ENCODE measurements around the gene ZNF329.
A peak's percentile ranks its signal among the peaks of the same experiment; 100 is the strongest.

Gene ZNF329

GRCh38 chr19:58095328-58095727 is 55.3 kb downstream of the ZNF329 start:
- Histone ChIP-seq H3K4me1 (ENCODE audit: control insufficient read depth in 5 of 5, insufficient read depth in 5 of 5, low read length in 5 of 5) (peaks cover 5 to 17% (median 15%) of the 10 kb centered on the region in 5 donors), H3K9me3 (ENCODE audit: control insufficient read depth in 5 of 5, low read length in 5 of 5) (peaks cover 0 to 54% (median 31%) of the 10 kb centered on the region in 5 donors), H3K4me3 (ENCODE audit: low read depth in 1 of 5, low read length in 5 of 5) (peak overlapping the region in 1 of 5 donors; percentile 34), H3K9ac (ENCODE audit: low read length in 5 of 5) (no peak overlapping the region), H3K27me3 (ENCODE audit: control insufficient read depth in 5 of 5, insufficient read depth in 4 of 5, low read length in 5 of 5) (no peaks in the 10 kb centered on the region), H3K36me3 (ENCODE audit: control insufficient read depth in 5 of 5, insufficient read depth in 5 of 5, low read length in 5 of 5) (peaks cover 0 to 4% (median 0%) of the 10 kb centered on the region in 5 donors), H3K27ac (ENCODE audit: low read depth, low read length) (no peak overlapping the region)

- peaks cover 3 to 12% (median 8%) of the 10 kb centered on the region in 5 donors for H3K4me1 ChIP-seq (ENCODE audit: control insufficient read depth in 5 of 5, insufficient read depth in 5 of 5, low read length in 5 of 5)
- H3K27ac ChIP-seq (ENCODE audit: low read depth, low read length) = no peak overlapping the region
- H3K4me3 ChIP-seq (ENCODE audit: low read depth in 1 of 5, low read length in 5 of 5) = no peak overlapping the region
- H3K9ac ChIP-seq (ENCODE audit: low read length in 5 of 5) = no peak overlapping the region
- H3K27me3 ChIP-seq (ENCODE audit: control insufficient read depth in 5 of 5, insufficient read depth in 4 of 5, low read length in 5 of 5) = no peaks in the 10 kb centered on the region
- H3K9me3 ChIP-seq (ENCODE audit: control insufficient read depth in 5 of 5, low read length in 5 of 5) = peaks cover 0 to 53% (median 42%) of the 10 kb centered on the region in 5 donors
- peaks cover 0 to 9% (median 7%) of the 10 kb centered on the region in 5 donors for H3K36me3 ChIP-seq (ENCODE audit: control insufficient read depth in 5 of 5, insufficient read depth in 5 of 5, low read length in 5 of 5)
These were observed 57.5 kb downstream of the ZNF329 start for GRCh38 chr19:58093071-58093470.

DNA sequence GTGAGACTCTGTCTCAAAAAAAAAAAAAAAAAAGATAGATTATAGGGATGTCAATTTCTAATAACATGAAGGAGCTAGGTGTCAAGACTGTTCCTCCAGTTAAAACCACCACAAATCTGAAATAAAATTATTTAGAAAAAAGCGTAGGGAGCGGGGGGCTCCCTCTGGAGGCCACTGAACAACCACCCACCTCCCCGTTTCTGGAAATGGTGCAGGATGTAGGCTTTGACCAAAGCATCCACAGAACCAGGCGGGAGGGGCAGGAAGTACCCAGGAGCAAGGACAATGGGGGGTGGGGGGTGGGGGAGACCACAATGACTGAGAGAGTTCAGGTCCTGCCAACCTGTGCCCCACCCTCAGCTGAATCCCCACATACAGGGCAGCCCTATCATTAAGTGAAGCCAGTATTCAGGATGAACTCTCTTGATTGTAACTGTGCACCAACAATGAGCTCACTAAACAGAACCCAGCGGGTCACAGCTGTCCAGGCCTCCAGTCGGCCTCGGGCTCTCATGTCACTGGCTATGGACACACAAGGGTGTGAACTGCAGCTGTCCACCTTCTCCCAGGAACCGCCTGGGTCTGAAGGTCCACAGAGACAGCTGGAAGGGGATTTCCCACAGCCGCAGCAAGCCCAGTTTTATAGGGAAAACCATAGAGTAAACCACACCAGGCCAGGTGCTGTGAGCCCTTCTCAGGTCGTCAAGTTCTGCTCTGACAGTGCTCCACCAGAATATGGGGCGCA is 59.2 kb downstream of the ZNF329 start:
- Histone ChIP-seq H3K9me3 (ENCODE audit: control insufficient read depth in 5 of 5, low read length in 5 of 5) (peaks cover 0 to 60% (median 46%) of the 10 kb centered on the region in 5 donors), H3K4me1 (ENCODE audit: control insufficient read depth in 5 of 5, insufficient read depth in 5 of 5, low read length in 5 of 5) (peaks cover 0 to 2% (median 0%) of the 10 kb centered on the region in 5 donors), H3K4me3 (ENCODE audit: low read depth in 1 of 5, low read length in 5 of 5) (no peak overlapping the region), H3K27ac (ENCODE audit: low read depth, low read length) (no peak overlapping the region), H3K9ac (ENCODE audit: low read length in 5 of 5) (no peak overlapping the region), H3K36me3 (ENCODE audit: control insufficient read depth in 5 of 5, insufficient read depth in 5 of 5, low read length in 5 of 5) (peaks cover 0 to 21% (median 19%) of the 10 kb centered on the region in 5 donors), H3K27me3 (ENCODE audit: control insufficient read depth in 5 of 5, insufficient read depth in 4 of 5, low read length in 5 of 5) (no peaks in the 10 kb centered on the region)

DNA sequence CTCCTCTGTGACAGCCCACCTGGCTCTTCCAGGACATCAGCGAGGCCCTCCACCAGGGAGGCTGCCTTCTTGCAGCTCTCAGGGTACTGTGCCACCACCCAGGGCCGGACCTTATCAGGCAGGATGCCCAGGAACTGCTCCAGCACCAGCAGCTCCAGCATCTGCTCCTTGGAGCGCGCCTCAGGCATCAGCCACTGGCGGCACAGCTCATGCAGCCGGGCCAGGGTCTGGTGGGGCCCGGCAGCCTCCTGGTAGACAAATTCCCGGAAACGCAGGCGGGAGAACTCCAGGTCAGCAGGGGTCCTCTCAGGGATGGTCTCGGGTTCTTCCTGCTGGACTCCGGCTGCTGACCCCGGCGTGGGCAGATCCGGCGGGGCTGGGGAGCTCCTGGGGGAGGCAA is 60.7 kb downstream of the ZNF329 start:
- H3K9ac ChIP-seq (ENCODE audit: low read length in 5 of 5) = no peak overlapping the region
- peaks cover 0 to 60% (median 50%) of the 10 kb centered on the region in 5 donors for H3K9me3 ChIP-seq (ENCODE audit: control insufficient read depth in 5 of 5, low read length in 5 of 5)
- peaks cover 0 to 37% (median 35%) of the 10 kb centered on the region in 5 donors for H3K36me3 ChIP-seq (ENCODE audit: control insufficient read depth in 5 of 5, insufficient read depth in 5 of 5, low read length in 5 of 5)
- no peak overlapping the region for H3K27ac ChIP-seq (ENCODE audit: low read depth, low read length)
- no peak overlapping the region for H3K4me3 ChIP-seq (ENCODE audit: low read depth in 1 of 5, low read length in 5 of 5)
- no peaks in the 10 kb centered on the region for H3K27me3 ChIP-seq (ENCODE audit: control insufficient read depth in 5 of 5, insufficient read depth in 4 of 5, low read length in 5 of 5)
- peaks cover 0 to 2% (median 0%) of the 10 kb centered on the region in 5 donors for H3K4me1 ChIP-seq (ENCODE audit: control insufficient read depth in 5 of 5, insufficient read depth in 5 of 5, low read length in 5 of 5)

DNA sequence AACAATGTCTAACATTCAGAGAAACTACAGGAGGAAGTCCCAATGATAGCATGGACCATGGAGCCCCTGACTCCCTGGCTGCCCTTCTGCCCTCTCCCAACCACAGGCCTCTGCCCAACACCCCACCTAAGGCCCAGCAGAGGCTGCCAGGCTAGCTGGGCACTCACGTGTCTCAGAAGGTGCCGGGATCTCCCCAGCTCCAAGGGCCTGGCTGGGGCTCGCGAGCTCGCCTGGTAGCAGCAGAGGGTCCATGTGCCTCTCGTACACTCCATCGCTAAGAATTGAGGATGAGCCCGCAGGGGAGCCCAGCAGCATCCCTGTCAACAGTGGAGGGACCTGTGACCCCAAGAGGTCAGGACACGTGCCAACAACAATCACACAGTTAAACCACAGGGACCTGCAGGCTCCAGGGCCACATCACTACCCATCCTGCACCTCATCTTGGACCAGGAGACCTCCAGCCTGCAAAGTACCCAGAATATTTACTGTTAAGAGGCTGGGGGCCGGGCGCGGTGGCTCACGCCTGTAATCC is 62.0 kb downstream of the ZNF329 start:
- no peak overlapping the region for H3K4me3 ChIP-seq (ENCODE audit: low read depth in 1 of 5, low read length in 5 of 5)
- no peak overlapping the region for H3K27ac ChIP-seq (ENCODE audit: low read depth, low read length)
- peaks cover 6 to 64% (median 59%) of the 10 kb centered on the region in 5 donors for H3K9me3 ChIP-seq (ENCODE audit: control insufficient read depth in 5 of 5, low read length in 5 of 5)
- no peak overlapping the region for H3K9ac ChIP-seq (ENCODE audit: low read length in 5 of 5)
- peaks cover 0 to 47% (median 44%) of the 10 kb centered on the region in 5 donors for H3K36me3 ChIP-seq (ENCODE audit: control insufficient read depth in 5 of 5, insufficient read depth in 5 of 5, low read length in 5 of 5)
- no peaks in the 10 kb centered on the region for H3K27me3 ChIP-seq (ENCODE audit: control insufficient read depth in 5 of 5, insufficient read depth in 4 of 5, low read length in 5 of 5)
- H3K4me1 ChIP-seq (ENCODE audit: control insufficient read depth in 5 of 5, insufficient read depth in 5 of 5, low read length in 5 of 5) = peaks cover 0 to 2% (median 0%) of the 10 kb centered on the region in 5 donors

- peaks cover 0 to 47% (median 44%) of the 10 kb centered on the region in 5 donors for H3K36me3 ChIP-seq (ENCODE audit: control insufficient read depth in 5 of 5, insufficient read depth in 5 of 5, low read length in 5 of 5)
- H3K9me3 ChIP-seq (ENCODE audit: control insufficient read depth in 5 of 5, low read length in 5 of 5) = peaks cover 8 to 71% (median 66%) of the 10 kb centered on the region in 5 donors
- no peak overlapping the region for H3K9ac ChIP-seq (ENCODE audit: low read length in 5 of 5)
- no peak overlapping the region for H3K27ac ChIP-seq (ENCODE audit: low read depth, low read length)
- H3K4me3 ChIP-seq (ENCODE audit: low read depth in 1 of 5, low read length in 5 of 5) = no peak overlapping the region
- no peaks in the 10 kb centered on the region for H3K4me1 ChIP-seq (ENCODE audit: control insufficient read depth in 5 of 5, insufficient read depth in 5 of 5, low read length in 5 of 5)
- no peaks in the 10 kb centered on the region for H3K27me3 ChIP-seq (ENCODE audit: control insufficient read depth in 5 of 5, insufficient read depth in 4 of 5, low read length in 5 of 5)
These were observed 63.5 kb downstream of the ZNF329 start for GRCh38 chr19:58086825-58087710.

GRCh38 chr19:58085348-58085875 is 65.2 kb downstream of the ZNF329 start:
- H3K9me3 ChIP-seq (ENCODE audit: control insufficient read depth in 5 of 5, low read length in 5 of 5) = peaks cover 14 to 81% (median 73%) of the 10 kb centered on the region in 5 donors
- H3K4me3 ChIP-seq (ENCODE audit: low read depth in 1 of 5, low read length in 5 of 5) = peak overlapping the region in 3 of 5 donors; percentile 17 to 54 (median 27)
- H3K9ac ChIP-seq (ENCODE audit: low read length in 5 of 5) = no peak overlapping the region
- H3K27me3 ChIP-seq (ENCODE audit: control insufficient read depth in 5 of 5, insufficient read depth in 4 of 5, low read length in 5 of 5) = no peaks in the 10 kb centered on the region
- H3K36me3 ChIP-seq (ENCODE audit: control insufficient read depth in 5 of 5, insufficient read depth in 5 of 5, low read length in 5 of 5) = peaks cover 0 to 47% (median 40%) of the 10 kb centered on the region in 5 donors
- H3K4me1 ChIP-seq (ENCODE audit: control insufficient read depth in 5 of 5, insufficient read depth in 5 of 5, low read length in 5 of 5) = no peaks in the 10 kb centered on the region
- H3K27ac ChIP-seq (ENCODE audit: low read depth, low read length) = no peak overlapping the region

DNA sequence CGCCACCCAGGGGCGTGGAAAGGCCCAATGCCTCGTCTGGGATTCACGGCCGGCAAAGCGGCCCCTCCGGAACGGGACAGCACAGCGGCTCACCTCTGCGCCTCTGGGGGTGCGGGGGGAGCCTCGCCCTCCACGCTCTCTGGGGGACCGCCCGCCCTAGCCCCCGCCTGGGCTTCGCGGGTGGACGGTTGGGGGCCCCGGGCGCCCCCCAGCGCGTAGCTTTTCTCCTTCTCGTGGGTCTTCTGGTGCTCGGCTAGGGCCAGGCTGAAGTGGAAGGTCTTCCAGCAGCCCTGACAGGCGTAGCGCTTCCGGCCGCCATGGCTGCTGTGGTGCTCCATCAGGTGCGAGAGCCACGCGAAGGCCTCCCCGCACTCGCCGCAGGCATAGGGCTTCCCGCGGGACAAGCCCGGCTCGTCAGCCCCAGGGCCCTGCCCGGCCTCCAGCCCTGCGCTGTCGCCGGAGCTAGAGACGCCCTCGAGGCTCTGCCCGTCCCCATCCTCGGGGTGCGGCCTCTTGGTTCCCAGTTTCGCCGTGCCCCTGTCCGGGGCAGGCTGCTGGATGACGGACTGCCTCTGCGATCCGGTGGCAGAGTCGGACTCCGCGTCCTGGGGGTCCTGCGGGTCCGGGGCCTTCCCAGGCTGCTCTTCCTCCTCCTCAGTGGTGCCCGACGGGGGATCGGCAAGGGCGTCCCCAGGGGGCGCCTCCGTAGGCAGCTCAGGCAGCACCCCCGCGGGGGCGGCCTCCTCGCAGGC is 65.8 kb downstream of the ZNF329 start:
- Histone ChIP-seq H3K9ac (ENCODE audit: low read length in 5 of 5) (no peak overlapping the region), H3K4me3 (ENCODE audit: low read depth in 1 of 5, low read length in 5 of 5) (peak overlapping the region in 2 of 5 donors; percentile 27 to 54), H3K4me1 (ENCODE audit: control insufficient read depth in 5 of 5, insufficient read depth in 5 of 5, low read length in 5 of 5) (no peaks in the 10 kb centered on the region), H3K36me3 (ENCODE audit: control insufficient read depth in 5 of 5, insufficient read depth in 5 of 5, low read length in 5 of 5) (peaks cover 0 to 47% (median 40%) of the 10 kb centered on the region in 5 donors), H3K27me3 (ENCODE audit: control insufficient read depth in 5 of 5, insufficient read depth in 4 of 5, low read length in 5 of 5) (no peaks in the 10 kb centered on the region), H3K27ac (ENCODE audit: low read depth, low read length) (no peak overlapping the region), H3K9me3 (ENCODE audit: control insufficient read depth in 5 of 5, low read length in 5 of 5) (peaks cover 19 to 80% (median 75%) of the 10 kb centered on the region in 5 donors)

GRCh38 chr19:58083021-58083420 is 67.6 kb downstream of the ZNF329 start:
- Histone ChIP-seq H3K27me3 (ENCODE audit: control insufficient read depth in 5 of 5, insufficient read depth in 4 of 5, low read length in 5 of 5) (no peaks in the 10 kb centered on the region), H3K4me1 (ENCODE audit: control insufficient read depth in 5 of 5, insufficient read depth in 5 of 5, low read length in 5 of 5) (no peaks in the 10 kb centered on the region), H3K27ac (ENCODE audit: low read depth, low read length) (no peak overlapping the region), H3K36me3 (ENCODE audit: control insufficient read depth in 5 of 5, insufficient read depth in 5 of 5, low read length in 5 of 5) (peaks cover 0 to 38% (median 37%) of the 10 kb centered on the region in 5 donors), H3K4me3 (ENCODE audit: low read depth in 1 of 5, low read length in 5 of 5) (peak overlapping the region in 3 of 5 donors; percentile 27 to 63 (median 37)), H3K9me3 (ENCODE audit: control insufficient read depth in 5 of 5, low read length in 5 of 5) (peaks cover 19 to 83% (median 76%) of the 10 kb centered on the region in 5 donors), H3K9ac (ENCODE audit: low read length in 5 of 5) (no peak overlapping the region)

Measured in subcutaneous abdominal adipose tissue (tissue), 5 donors.